ENCODE results near the gene GRIK4. TPM values are rescaled to one million over a fixed set of nuclear protein-coding genes. Genes with fewer than 3 reads are reported as not detected.

The GRIK4 gene
- total RNA-seq, 4 donors from 2014 or later = 0.09 TPM; not detected in 3

DNA sequence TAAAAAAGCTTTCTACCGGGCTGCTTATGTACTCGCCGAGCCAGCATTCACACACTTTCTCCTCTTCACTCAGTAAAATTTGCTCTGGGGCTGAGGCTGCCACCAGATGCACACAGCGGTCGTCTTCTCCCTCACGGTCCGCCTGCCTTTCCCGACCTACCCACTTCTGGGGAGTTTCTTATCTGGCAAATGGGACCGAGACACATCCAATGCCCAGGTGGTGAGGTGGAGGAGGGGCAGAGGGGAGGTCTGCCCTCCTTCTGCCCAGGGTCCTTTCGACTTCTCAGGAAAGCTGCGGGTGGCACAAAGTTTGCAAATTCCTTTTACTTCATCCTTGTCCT, 43.9 kb downstream of the GRIK4 start:
- ATAC-seq (ENCODE audit: low FRiP score) (no peak), DNase-seq (ENCODE audit: low spot score) (no peak)
- no peak for TF ChIP-seq CTCF (IDR thresholded peaks at IDR 0.05)

GRCh38 chr11:120556797-120557196, 45.2 kb downstream of the GRIK4 start:
- no peak for DNase-seq (ENCODE audit: low spot score)
- no peak for ATAC-seq (ENCODE audit: low FRiP score)
- no peak for TF ChIP-seq CTCF (IDR thresholded peaks at IDR 0.05)

- ATAC-seq (ENCODE audit: low FRiP score) (no peak), DNase-seq (ENCODE audit: low spot score) (no peak)
- no peak for TF ChIP-seq CTCF (IDR thresholded peaks at IDR 0.05)
Measured at GRCh38 chr11:120558744-120559431, 47.3 kb downstream of the GRIK4 start.

DNA sequence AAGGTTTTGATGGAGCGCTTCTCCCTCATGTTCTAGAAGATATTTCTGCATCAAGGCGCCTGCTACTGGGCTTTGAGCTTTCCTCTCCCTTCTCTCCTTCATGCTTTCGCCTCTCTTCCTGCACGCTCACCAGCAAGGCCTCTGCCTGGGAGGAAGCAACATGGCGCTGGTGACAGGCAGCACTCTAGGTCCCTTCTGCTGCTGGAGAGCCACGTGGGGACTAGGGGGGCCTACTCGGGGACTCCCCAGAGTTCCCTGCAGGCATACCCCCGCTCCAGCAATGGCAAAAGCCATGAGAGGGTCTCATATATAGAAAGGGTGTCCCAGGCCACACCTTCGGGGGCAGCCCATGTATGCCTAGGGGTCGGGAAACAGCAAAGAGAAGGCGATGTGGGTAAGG, 49.7 kb downstream of the GRIK4 start:
- DNase-seq (ENCODE audit: low spot score) (no peak), ATAC-seq (ENCODE audit: low FRiP score) (no peak)
- TF ChIP-seq CTCF (IDR thresholded peaks at IDR 0.05) = no peak

DNA sequence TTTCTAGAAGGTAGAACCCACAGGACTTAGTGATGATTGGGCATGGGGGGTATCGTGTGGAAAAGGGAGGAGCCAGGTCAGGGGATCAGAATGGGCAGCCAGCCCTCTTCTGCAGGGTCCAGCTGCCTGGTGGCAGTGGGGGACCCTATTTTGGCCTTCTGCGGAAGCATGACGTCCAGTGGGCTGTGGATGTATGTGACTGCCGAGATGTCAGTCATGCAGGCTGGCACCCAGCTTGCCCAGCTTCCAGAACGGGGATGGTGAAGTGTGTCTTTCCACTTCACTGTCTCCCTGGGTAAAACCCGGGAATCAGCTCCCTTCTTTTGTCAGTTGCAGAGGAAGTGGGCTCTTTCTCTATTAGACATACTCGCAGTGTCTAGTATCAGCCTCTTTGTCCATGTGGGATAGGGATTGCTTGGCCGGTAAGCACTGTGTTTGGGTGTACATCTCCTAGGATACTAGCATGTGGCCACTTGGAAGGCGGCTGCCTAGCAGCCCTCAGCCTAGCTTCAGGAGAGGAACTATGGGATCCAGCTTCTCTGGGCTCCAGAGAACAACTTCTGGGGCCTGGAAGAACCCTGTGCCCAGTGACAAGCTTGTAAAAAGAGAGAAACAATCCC, 51.4 kb downstream of the GRIK4 start:
- no peak for DNase-seq (ENCODE audit: low spot score)
- no peak for TF ChIP-seq CTCF (IDR thresholded peaks at IDR 0.05)
- ATAC-seq (ENCODE audit: low FRiP score) = no peak

GRCh38 chr11:120563703-120564572, 52.4 kb downstream of the GRIK4 start:
- no peak for TF ChIP-seq CTCF (IDR thresholded peaks at IDR 0.05)
- DNase-seq (ENCODE audit: low spot score) (no peak), ATAC-seq (ENCODE audit: low FRiP score) (no peak)

Measured in omental fat pad (tissue), 4 donors.